Measurements from ENCODE around the gene PKN1. TPM values are rescaled to one million over a fixed set of nuclear protein-coding genes. Genes with fewer than 3 reads are reported as not detected.
A peak's percentile ranks its signal among the peaks of the same experiment; 100 is the strongest.

The PKN1 gene
- total RNA-seq, 2 experiments from 2014 or later: 171 TPM

DNA sequence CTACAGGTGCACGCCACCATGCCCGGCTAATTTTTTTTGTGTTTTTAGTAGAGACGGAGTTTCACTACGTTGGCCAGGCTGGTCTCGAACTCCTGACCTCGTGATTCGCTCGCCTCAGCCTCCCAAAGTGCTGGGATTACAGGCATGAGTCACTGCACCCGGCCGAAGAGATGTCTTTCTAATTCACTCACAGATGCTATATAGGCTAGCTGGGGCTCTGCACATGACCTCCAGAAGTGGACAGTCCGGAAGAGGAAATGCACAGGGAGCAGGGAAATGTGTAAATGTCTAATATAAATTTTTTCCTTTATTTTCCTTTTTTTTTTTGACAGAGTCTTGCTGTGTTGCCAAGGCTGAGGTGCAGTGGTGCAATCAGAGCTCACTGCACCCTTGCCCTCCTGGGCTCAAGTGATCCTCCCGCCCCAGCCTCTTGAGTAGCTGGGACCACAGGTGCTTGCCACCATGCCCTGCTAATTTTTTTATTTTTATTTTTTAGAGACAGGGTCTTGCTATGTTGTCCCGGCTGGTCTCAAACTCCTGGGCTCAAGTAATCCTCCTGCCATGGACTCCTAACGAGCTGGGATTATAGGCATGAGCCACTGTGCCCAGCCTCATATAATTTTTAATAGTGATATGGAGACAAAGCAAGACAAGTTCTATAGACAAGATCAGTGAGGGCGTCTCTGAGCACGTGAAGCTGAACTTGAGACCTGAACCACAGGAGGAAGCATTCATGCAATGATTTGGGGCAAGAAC lies 54.4 kb downstream of the PKN1 start:
- POLR2A ChIA-PET: interaction anchor here (1.2 to 1.4 kb wide), 3 partner anchors 20 to 31 kb away, joined by 3 to 6 read pairs (median 4); partner anchors contain the start of gene DNAJB1
- H3K27ac Mint-ChIP-seq: no peak overlapping the region
- intact Hi-C loops (cut with DNase I, micrococcal nuclease): loop anchor here (5.0 to 10.0 kb wide), 4 partner anchors 55 to 613 kb away; partner anchors contain the start of genes ASF1B (in 1 of the 2), NANOS3 (in 1 of the 2) and PKN1 (in 1 of the 2)

DNA sequence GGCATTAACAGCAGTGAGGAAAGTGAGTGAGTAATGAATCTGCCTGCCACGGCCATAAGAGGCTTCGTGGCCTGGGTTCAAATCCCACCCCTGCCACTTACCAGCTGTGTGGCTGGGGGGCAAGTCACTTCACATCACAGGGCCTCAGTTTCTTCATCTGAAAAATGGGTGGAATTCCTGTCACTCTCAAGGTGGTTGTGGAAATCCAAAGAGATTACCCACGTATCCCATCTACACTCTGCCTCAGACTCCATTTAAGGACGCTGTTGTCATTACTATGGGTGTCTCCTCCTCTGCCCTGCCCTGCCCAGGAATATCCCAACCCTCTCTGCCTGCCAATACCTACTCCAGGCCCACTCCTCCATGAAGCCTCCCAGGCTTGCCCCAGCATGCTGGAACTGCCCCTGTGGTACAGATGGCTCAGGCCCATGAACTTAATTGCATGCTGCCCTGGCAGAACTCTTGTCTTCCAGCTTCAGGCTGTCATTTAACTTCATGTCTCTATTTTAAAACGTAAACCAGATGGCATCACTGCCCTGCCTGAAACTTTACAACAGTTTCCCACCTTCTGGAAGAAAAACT lies 59.7 kb downstream of the PKN1 start:
- H3K4me1 Mint-ChIP-seq (ENCODE audit: low read depth): peaks cover 38% of the 10 kb centered on the region
- no peaks in the 10 kb centered on the region for H3K9me3 Mint-ChIP-seq
- peaks cover 39% of the 10 kb centered on the region for H3K36me3 Mint-ChIP-seq (ENCODE audit: low read depth)
- ATAC-seq (ENCODE audit: poor library complexity) (no peak), DNase-seq (no peak)
- Histone ChIP-seq H3K27me3 (ENCODE audit: control insufficient read depth in 1 of 2, insufficient read depth in 2 of 2, low read length in 2 of 2) (no peaks in the 10 kb centered on the region), H3K4me1 (ENCODE audit: insufficient read depth, low read length) (peaks cover 30% of the 10 kb centered on the region), H3K27ac (ENCODE audit: low read depth in 1 of 2, low read length in 2 of 2) (no peak overlapping the region), H3K9me3 (ENCODE audit: control insufficient read depth in 1 of 2, insufficient read depth in 1 of 2, low read length in 2 of 2) (no peaks in the 10 kb centered on the region), H3K36me3 (ENCODE audit: insufficient read depth, low read length) (peaks cover 12% of the 10 kb centered on the region), H3K4me3 (ENCODE audit: low read length) (no peak overlapping the region)
- H3K27ac Mint-ChIP-seq: no peak overlapping the region
- TF ChIP-seq, protein P1, sequence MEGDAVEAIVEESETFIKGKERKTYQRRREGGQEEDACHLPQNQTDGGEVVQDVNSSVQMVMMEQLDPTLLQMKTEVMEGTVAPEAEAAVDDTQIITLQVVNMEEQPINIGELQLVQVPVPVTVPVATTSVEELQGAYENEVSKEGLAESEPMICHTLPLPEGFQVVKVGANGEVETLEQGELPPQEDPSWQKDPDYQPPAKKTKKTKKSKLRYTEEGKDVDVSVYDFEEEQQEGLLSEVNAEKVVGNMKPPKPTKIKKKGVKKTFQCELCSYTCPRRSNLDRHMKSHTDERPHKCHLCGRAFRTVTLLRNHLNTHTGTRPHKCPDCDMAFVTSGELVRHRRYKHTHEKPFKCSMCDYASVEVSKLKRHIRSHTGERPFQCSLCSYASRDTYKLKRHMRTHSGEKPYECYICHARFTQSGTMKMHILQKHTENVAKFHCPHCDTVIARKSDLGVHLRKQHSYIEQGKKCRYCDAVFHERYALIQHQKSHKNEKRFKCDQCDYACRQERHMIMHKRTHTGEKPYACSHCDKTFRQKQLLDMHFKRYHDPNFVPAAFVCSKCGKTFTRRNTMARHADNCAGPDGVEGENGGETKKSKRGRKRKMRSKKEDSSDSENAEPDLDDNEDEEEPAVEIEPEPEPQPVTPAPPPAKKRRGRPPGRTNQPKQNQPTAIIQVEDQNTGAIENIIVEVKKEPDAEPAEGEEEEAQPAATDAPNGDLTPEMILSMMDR (IDR thresholded peaks at IDR 0.05): no peak
- intact Hi-C loops (cut with DNase I, micrococcal nuclease): loop anchor here in 1 of 2 experiments (10.0 kb wide), 1 partner anchor 192 kb away; no protein-coding TSS in a partner anchor
- CTCF ChIA-PET: interaction anchor here (0.8 to 1.2 kb wide), 2 partner anchors 13 to 64 kb away, joined by 3 read pairs; no protein-coding TSS in a partner anchor
- peak overlapping the region; percentile 14 for H3K4me3 Mint-ChIP-seq
- POLR2A ChIA-PET: no interaction called here
- H3K27me3 Mint-ChIP-seq: no peaks in the 10 kb centered on the region

More for the DNA sequence above, 54.4 kb downstream of the PKN1 start:
- Histone ChIP-seq H3K36me3 (ENCODE audit: insufficient read depth, low read length) (peaks cover 9% of the 10 kb centered on the region), H3K27ac (ENCODE audit: low read depth in 1 of 2, low read length in 2 of 2) (no peak overlapping the region), H3K4me3 (ENCODE audit: low read length) (no peak overlapping the region), H3K27me3 (ENCODE audit: control insufficient read depth in 1 of 2, insufficient read depth in 2 of 2, low read length in 2 of 2) (no peaks in the 10 kb centered on the region), H3K9me3 (ENCODE audit: control insufficient read depth in 1 of 2, insufficient read depth in 1 of 2, low read length in 2 of 2) (no peaks in the 10 kb centered on the region), H3K4me1 (ENCODE audit: insufficient read depth, low read length) (peaks cover 5% of the 10 kb centered on the region)
- TF ChIP-seq, protein P1 (IDR thresholded peaks at IDR 0.05): no peak
- no peak overlapping the region for H3K4me3 Mint-ChIP-seq
- CTCF ChIA-PET: interaction anchor here (1.0 to 2.8 kb wide), 5 partner anchors 9 to 84 kb away, joined by 3 to 8 read pairs (median 3); partner anchors contain the start of genes GIPC1, NDUFB7 and PTGER1
- peaks cover 35% of the 10 kb centered on the region for H3K36me3 Mint-ChIP-seq (ENCODE audit: low read depth)
- H3K9me3 Mint-ChIP-seq: no peaks in the 10 kb centered on the region
- peaks cover 7% of the 10 kb centered on the region for H3K4me1 Mint-ChIP-seq (ENCODE audit: low read depth)
- DNase-seq (no peak), ATAC-seq (ENCODE audit: poor library complexity) (no peak)
- no peaks in the 10 kb centered on the region for H3K27me3 Mint-ChIP-seq

DNA sequence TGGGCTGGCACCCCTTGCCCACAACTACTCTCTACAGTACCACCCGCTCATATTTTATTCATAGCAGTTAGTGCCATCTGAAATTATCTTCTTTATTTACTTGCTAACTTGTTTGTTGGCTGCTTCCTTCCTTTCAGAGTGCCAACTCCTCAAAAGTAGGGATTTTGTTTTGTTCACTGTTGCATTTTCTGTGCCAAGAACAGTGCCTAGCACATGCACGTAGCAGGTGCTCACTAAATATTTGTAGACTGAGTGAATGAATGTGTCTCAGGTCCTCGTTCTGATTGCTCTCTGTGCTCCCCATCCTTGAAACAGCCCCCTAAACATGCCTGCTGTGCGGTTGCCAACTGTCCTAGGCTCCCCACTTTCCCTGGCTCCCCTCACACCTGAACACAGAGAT lies 61.3 kb downstream of the PKN1 start:
- Histone ChIP-seq H3K4me3 (ENCODE audit: low read length) (peak overlapping the region; percentile 76), H3K27ac (ENCODE audit: low read depth in 1 of 2, low read length in 2 of 2) (peak overlapping the region; percentile 30 to 60), H3K27me3 (ENCODE audit: control insufficient read depth in 1 of 2, insufficient read depth in 2 of 2, low read length in 2 of 2) (no peaks in the 10 kb centered on the region), H3K36me3 (ENCODE audit: insufficient read depth, low read length) (peaks cover 8% of the 10 kb centered on the region), H3K4me1 (ENCODE audit: insufficient read depth, low read length) (peaks cover 30% of the 10 kb centered on the region), H3K9me3 (ENCODE audit: control insufficient read depth in 1 of 2, insufficient read depth in 1 of 2, low read length in 2 of 2) (no peaks in the 10 kb centered on the region)
- Mint-ChIP-seq H3K4me1 (ENCODE audit: low read depth) (peaks cover 38% of the 10 kb centered on the region), H3K36me3 (ENCODE audit: low read depth) (peaks cover 34% of the 10 kb centered on the region), H3K9me3 (no peaks in the 10 kb centered on the region), H3K27ac (peak overlapping the region; percentile 60), H3K4me3 (peak overlapping the region; percentile 91), H3K27me3 (no peaks in the 10 kb centered on the region)
- no peak for ATAC-seq (ENCODE audit: poor library complexity)
- intact Hi-C loops (cut with DNase I, micrococcal nuclease): loop anchor here in 1 of 2 experiments (1.0 to 10.0 kb wide), 2 partner anchors 36 to 190 kb away; no protein-coding TSS in a partner anchor
- DNase-seq: no peak
- TF ChIP-seq, protein P1 (IDR thresholded peaks at IDR 0.05): no peak
- ChIA-PET POLR2A (interaction anchor here (1.0 to 6.0 kb wide), 4 partner anchors 11 to 358 kb away, joined by 6 to 70 read pairs (median 32); partner anchors contain the start of genes ASF1B and DNAJB1), CTCF (no interaction called here)
